ENCODE results near the gene FLCN.

FLCN gene

GRCh38 chr17:17235212-17236174, 1.5 kb downstream of the FLCN start:
- no peak for DNase-seq

DNA sequence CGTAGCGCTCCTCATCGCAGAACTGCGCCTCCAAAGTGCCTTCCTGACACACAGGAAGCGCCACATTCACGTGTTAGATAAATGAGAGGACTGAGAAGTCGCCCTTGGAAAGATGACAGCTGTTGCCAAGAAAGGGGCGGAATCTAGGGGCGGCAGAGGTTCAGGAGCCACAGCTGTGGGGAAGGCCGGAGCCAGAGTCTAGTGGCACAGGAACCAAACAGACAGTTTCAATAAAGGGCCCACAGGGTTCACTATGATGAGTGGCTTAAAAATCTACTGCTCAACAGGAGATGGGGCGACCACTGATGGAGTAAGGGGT, 4.7 kb downstream of the FLCN start:
- no peak for DNase-seq

GRCh38 chr17:17231621-17232302, 5.2 kb downstream of the FLCN start:
- DNase-seq, result no peak

DNA sequence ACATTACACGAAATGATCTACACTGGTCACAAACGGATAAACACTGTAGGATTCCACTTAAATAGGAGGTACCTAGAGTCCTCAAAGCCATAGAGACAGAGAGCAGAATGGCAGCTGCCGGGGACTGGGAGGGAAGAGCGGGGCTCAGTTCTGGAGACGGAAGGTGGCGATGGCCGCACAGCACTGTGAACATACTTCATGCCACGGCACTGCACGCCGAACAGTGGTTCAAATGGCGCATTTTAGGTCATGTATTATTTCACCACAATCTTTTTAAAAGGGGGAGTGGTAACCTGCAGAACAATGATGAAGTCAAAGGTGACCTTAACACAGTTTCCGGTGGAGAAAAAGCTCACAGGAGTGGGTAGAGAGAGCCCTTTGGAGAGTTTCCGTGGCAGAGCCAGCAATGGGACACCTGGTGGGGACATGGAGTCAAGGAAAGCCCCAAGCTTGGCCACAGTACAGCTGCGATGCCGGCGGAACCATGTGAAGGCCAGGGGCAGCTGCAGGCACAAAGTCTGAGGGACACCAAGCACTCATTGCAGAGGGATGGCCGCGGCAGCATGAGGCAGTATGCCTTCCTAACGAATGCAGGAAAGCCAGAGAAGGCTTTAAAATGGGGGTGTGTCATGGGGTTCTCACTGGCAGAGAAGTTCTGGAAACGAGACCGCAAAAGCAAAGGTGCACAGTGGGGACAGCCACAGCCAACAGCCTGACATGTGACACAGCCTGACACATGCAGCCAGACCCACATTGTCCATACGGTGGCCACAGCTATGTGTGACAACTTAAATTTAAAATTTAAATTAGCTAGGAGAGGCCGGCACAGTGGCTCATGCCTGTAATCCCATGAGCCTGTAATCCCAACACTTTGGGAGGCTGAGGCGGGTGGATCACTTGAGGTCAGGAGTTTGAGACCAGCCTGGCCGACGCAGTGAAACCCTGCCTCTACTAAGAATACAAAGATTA, 7.3 kb downstream of the FLCN start:
- DNase-seq, result no peak

DNA sequence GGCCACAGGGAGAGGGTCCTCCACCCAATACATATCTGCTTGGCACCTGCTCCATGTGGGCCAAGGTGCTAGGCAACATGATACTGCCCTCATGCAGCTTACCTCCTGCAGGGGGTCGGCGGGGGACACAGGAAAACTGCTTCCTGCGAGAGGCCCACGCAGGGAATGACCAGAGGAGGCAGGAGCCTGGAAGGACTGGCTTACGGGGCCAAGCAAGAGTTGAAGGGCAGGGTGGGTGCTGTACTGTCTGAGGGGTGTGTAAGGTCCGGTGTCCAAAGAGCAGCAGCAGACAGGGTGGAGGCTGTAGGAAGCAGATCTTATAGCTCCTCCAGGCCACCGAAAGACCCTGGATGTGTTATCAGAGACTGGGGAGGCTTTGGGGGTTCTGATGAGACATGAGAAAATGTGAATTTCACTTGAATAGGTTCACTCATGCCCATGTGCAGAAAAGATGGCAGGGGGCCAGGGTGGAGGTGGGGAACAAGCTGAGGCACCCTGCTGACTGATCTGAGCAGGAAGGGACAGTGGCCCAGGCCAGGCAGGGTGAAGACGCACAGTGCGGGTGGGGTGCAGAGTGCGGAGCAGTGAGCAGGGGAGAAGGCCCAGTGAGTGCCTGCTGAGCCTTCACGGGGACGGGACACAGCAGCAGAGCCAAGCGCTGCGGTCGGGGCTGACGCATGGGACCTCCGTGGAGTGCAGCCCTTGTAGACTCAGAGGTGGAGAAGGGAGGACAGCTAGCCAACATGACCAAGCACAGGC, 8.3 kb downstream of the FLCN start:
- no peak for DNase-seq

DNA sequence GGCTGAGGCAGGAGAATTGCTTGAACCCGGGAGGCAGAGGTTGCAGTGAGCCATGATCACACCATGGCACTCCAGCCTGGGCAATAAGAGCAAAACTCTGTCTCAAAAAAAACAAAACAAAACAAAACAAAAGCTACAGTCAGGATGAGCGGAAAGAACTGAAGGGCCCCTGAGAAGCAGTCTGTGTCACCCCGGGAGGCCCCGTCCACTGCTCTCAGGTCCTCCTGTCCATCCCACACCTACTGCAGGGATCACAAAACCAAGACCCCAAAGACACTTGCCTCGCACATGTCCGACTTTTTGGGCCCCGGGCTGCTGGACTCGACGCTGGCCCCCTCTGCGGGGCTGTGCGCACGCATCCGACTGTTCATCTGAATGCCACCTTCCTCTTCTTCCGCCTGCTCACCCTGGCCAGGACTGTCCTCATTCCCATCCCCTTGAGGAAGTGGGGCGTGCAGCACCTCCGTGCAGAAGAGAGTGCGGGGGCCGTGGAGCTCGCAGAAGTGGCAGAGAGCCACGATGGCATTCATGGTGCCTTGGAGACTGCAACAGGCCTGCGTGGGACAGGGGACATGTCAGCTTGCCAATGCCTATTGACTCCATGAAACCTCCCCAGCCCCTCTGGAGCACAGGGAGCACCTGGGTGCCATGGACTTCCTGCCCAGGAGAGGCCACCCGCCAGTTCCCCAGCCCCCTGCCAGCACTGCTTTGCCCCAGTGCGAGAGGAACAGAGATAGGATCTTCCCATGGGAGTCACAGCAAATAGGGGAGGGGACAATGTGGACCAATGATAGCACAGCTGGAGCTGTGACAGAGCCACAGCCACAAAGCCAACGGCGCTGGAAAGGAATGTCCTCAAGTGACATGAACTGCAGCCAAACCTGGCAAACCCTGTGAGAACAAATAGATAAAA, 9.1 kb downstream of the FLCN start:
- DNase-seq, result no peak

DNA sequence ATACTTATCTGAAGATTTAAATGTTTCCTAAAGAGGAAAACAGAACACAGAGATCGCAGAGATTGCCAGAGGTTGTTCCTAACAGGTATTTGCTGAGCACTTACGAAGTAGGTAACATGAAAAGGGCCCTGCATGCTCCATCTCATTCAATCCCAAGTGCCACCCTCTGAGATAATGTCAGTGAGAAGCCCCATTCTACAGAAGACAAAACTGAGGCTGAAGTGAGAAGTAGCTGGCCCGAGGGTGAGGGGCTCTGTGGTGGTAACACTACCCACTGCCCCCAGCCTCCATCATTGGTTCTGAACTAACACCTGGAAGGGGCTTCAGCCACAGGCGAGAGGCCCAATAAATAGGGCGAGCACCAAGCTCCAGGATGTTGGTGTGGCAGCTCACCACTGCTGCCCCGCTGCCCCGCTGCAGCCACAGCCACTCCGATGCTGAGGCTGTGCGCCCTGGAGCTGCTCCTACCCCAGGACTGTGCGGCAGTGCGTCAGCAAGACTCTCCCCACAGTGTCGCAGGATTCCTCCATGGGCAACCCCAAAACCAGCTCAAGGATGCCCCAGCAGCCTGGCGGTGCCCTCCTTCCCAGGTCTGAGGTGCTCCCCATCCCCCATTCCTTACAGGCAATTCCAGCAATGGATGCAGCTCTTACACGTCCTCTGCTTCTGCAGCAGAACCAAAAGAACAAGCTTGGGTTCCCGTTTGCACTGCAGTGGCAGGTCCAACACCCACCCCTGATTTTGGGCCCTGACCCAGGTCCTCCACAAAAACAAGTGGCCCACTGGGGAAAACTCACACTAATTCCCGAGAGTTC, 10.3 kb downstream of the FLCN start:
- no peak for DNase-seq

GRCh38 chr17:17225901-17226300, 11.1 kb downstream of the FLCN start:
- DNase-seq, result no peak

DNA sequence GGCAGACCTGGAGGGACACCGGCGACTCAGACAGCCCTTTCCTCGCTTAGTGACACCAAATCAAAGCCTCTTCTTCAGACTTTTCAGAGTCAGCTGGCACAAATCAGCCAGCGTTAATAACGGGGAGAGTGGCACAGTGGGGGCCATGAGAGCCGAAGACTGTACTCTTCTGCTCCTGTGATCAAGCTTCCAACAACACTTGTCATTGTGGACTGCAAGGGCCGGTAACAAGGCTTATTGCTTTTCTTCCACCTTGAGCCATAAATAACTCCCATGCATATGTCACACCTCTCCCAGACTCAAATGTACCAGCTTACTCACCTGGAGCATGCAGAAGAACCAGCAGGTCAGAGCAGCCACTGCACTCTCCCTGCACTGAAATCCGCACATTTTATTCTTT, 12.8 kb downstream of the FLCN start:
- no peak for DNase-seq

GRCh38 chr17:17223736-17224135, 13.2 kb downstream of the FLCN start:
- no peak for DNase-seq

GRCh38 chr17:17221329-17221728, 15.6 kb downstream of the FLCN start:
- DNase-seq, result no peak

GRCh38 chr17:17220529-17220928, 16.4 kb downstream of the FLCN start:
- no peak for DNase-seq

DNA sequence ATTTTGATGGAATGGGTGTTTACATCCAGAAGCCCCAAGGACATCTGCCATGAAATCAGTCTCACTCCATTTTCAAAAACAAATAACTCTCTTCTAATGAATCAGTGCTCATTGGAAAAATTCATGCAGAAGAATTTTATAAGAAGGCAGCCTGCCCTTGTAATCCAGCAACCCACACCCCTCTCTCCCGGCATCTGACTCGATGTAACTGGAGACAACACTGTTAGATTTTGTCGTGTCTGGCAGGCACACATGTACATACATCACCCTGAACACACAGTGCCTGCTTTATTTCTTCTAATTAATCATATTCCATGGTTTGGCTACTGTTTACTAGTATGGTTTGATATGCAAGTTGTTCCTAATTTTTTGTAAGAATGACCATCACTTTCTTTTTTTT, 19.0 kb downstream of the FLCN start:
- no peak for DNase-seq

GRCh38 chr17:17216776-17217175, 20.2 kb downstream of the FLCN start:
- no peak for DNase-seq

- no peak for DNase-seq
These were observed 20.7 kb downstream of the FLCN start for GRCh38 chr17:17216236-17216635.

DNA sequence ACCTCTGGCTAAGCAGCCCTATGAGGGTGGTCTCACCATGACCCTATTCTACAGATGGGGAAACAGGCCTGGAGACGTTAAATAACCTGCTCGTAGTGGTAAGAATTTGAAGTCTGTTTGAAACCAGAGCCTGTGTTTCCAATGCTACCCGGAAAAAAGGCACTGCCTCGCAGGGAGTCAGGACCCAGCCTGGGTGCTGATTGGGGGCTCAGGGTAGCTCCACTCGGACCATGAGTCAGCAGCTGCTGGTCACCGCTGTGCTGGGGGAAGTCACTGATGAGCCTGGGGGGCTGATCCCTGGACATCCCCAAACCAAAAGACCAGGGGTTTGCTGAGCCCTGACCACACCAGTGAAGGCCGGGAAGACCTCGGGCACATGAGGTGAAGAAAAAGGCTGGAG, 21.4 kb downstream of the FLCN start:
- no peak for DNase-seq

GRCh38 chr17:17214646-17215436, 22.1 kb downstream of the FLCN start:
- DNase-seq, result no peak

- DNase-seq, result no peak
These were observed 23.2 kb downstream of the FLCN start for GRCh38 chr17:17213775-17214174.

DNA sequence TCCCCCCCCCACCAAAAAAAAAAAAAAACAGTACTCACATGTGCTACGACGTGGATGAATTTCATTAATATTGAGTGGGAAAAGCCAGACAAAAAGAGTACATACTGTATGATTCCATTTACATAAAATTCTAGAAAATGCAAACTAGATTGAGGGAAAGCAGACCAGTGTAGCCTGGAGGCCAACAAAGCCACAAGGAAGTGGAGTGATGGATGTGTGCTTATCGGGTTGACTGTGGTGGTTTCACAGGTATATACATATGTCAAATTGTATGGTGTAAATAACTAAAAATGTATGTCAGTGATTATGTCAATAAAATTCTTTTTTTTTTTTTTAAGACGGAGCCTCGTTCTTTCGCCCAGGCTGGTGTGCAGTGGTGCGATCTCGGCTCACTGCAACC, 29.0 kb downstream of the FLCN start:
- DNase-seq, result no peak

- DNase-seq, result no peak
These were observed 30.0 kb downstream of the FLCN start for GRCh38 chr17:17206913-17207335.

Measured in stimulated activated CD8-positive, alpha-beta memory T cell treated with anti-CD3 and anti-CD28 coated beads, Interleukin-4, amount 100 ng/mL, for 48 hours (primary cell).